Caki2 (cell line): ENCODE data around the gene PBX3. TPM values are rescaled to one million over a fixed set of nuclear protein-coding genes. Genes with fewer than 3 reads are reported as not detected.
A peak's percentile ranks its signal among the peaks of the same experiment; 100 is the strongest.
"Not testable (repeated sequence)": the region's sequence is repeated elsewhere in the genome, so short reads cannot be mapped to it uniquely, and the experiment has no call there.

Experiments
- DNase-seq: peaks from one replicate; pipeline ENCODE4 v3.0.0-alpha.2; 2015; ENCODE audit warnings: low read depth
- in situ Hi-C: cut with HindIII; loops from 2 replicates; pipeline ENCODE4 v1.10.0; 2016; ENCODE audit warnings: low sequenced_read_pairs, low pct_unique_long_range_greater_than_20kb, mixed read lengths
- total RNA-seq: library from RNA; depleted of rRNA; stranded (reverse); fragments of >200 nt; shearing (Covaris generic); gene quantifications from 2 replicates; pipeline ENCODE4 v1.2.3, GENCODE V29; 2014; ENCODE audit warnings: low replicate concordance

The PBX3 gene
- total RNA-seq, 1 experiment from 2014 or later, result 9.3 TPM

DNA sequence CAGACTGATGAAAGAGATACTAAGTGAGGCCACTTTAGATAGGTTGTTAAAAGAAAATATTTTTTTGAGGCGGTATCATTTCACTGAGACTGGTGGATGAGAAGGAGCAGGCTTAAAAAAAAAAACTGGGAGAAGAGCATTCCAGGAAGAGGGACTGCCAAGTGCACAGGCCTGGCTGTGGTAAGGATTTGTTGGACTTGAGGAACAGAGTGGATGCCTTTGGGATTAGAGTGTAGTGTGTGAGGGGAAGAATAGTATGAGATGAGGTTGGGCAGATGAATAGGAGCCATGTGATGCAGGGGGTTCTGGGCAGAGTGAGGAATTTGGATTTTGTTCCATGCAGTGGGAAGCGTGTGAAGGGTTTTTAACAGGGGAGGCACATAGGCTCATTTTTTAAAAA, 57.9 kb downstream of the PBX3 start:
- in situ Hi-C loops, result no loop called here
- DNase-seq, result no peak

DNA sequence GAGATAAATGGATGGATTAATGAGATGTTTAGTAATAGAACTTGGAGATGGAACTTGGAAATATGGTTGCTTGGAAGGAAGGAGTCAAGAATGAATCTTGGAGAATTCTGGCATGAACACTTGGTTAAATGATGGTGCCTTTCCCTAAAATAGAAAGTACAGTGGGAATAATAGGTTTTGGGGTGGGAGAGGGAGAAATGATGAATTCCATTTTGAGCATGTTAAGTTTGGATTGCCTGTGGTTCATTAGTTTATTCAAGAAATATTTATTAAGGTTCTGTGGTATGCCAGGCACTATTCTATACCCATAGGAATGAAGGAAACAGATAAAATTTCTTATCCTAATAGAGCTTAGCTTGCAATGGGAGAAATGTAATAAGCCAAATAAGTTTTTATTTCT, 58.4 kb downstream of the PBX3 start:
- no peak for DNase-seq
- in situ Hi-C loops, result no loop called here

DNA sequence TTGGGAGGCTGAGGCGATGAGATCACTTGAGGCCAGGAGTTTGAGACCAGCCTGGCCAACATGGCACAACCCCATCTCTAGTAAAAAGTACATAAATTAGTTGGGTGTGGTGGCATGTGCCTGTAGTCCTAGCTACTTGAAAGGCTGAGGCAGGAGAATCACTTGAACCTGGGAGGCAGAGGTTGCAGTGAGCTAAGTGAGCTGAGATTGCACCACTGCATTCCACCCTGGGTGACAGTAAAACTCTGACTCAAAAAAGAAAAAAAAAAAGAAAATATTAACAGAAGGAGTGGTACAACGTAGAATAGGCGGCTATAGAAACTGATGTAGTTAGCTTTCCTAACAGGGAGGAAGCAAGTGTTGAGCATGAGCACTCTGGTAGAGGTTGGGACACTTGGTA, 59.9 kb downstream of the PBX3 start:
- no peak for DNase-seq
- in situ Hi-C loops, result no loop called here

DNA sequence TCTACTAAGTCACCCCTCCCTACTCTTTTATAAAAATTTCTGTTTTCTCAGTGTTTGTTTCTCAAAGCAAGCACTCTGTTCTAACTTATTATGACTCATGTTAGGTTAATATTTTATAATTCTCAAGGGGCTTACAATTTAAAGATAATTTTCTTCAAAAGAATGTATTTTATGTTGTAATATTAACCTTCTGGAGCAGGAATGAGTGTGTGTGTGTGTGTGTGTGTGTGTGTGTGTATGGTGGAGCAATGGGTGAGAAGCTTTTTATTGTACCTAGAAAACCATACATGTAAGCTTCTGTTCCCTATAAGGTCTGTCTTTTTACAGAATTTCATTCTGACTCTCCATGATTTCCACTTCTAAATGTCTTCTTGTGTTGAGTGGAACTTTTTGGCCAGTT, 63.0 kb downstream of the PBX3 start:
- no peak for DNase-seq
- in situ Hi-C loops, result no loop called here

DNA sequence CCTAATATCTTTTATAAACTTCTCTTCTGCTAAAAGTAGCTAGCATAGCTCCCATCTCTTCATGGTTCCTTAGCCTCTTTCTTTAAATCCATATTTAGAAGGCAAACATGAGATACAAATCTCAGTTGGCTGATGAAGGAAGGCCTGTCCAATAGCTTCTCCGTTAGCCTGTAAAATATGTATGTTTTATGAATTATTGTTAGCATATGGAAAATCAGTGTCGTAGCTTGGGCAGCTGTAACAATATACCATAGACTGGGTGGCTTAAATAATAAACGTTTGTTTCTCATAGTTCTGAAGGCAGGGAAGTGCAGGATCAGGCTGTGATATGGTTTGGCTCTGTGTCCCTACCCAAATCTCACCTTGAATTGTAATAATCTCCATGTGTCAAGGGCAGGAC, 63.8 kb downstream of the PBX3 start:
- no peak for DNase-seq
- in situ Hi-C loops, result no loop called here

DNA sequence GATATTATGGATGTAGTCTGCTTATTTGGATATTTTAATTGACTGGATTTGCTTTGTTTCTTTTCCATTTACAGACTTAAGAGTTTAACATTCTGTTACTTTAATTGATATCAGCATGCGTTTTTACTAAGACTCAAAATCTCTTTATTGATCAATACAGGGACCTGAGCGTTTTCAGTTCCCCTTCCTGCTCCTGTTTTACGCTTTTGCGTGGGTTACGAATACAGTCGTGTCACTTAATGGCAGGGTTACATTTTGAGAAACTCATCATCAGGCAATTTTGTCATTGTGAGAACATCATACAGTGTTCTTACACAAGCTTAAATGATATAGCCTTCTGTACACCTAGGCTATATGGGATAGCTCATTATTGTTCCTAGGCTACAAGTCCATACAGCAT, 65.2 kb downstream of the PBX3 start:
- in situ Hi-C loops, result no loop called here
- DNase-seq, result no peak

DNA sequence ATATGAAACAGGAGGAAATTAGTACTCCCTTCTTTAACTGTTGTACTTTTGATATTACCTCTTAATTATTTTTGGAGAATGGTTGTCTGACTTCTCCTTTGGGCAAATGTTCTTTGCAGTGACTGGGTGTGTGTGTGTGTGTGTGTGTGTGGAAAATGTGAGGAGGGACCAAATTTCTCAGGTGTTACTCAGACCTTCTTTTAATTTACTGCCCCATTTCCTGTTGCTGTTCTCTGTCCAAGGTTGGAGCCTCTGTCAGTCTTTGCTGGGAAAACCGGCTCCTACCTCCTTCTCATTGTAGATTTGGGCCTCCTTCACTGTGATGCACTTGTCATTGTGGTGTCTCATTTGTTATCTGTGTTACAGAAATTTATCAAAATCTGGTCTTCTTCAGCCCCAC, 68.4 kb downstream of the PBX3 start:
- peak; percentile 12 for DNase-seq
- in situ Hi-C loops, result no loop called here

DNA sequence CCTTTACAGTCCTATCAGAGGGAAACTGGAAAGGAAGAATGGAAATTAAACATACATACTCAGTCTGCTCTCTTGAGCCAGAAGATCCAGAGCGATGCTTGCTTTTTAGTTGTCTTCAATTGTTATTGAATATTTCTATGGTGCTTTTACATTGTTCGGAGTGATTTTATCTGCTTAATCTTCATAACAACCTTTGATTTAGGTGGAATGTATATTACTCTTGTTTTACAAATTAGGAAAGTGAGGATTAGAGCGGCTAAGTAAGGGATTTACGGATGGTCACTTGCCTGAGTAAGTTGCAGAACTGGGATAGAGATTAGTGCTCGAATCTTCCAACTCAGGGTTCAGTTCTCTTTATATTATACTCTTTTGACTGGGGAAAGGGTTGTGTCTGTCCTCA, 69.1 kb downstream of the PBX3 start:
- no peak for DNase-seq
- in situ Hi-C loops, result no loop called here

DNA sequence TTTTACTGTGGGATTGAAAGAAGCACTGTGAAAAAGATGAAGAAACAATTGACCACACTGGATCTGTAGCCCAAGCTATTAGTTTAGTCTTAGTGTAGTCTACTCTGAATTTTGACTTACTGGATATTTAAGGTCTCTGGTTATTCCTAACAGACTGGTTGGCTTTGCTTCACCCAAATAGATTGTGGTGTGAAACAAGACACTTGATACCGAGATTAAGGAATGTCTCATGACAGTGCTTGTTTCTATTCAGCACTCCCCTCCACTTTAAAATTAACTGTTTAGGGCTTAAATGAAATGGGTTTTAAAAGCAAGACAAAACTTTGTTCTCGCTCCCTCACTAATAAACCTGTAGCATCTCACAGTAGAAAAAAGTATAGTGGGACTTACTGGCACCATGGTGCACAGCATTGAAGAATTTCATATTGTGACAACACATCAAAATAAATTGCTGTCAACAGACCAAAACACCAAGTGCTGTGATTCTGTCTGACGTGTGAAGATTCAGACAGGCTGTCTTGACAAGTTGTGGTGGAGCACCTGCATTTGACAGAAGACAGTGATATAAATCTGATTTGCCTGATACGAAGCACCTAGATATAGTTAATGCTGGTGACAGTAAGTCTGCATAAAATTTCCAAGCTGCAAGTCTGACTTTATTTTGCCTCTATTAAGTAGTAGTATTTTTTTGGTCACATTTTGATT, 73.1 kb downstream of the PBX3 start:
- in situ Hi-C loops, result no loop called here
- no peak for DNase-seq

DNA sequence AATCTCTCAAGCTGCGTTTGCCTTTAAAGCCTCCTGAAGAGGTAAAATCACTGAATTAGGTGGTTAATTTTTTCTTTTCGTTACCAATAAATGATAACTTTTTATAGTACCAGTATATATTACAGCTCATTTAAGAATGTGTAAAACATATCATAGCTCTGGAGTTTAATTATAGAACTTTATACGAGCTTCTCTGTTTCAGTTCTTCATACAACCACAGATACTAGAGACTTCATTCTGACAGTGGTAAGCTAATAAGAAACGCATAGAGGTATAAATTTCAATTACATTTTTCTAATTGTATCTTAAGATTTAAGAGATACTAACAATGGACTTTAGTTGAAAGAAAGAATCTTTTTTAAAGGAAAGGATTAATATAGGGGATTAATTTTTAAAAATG, 73.9 kb downstream of the PBX3 start:
- in situ Hi-C loops, result no loop called here
- no peak for DNase-seq

DNA sequence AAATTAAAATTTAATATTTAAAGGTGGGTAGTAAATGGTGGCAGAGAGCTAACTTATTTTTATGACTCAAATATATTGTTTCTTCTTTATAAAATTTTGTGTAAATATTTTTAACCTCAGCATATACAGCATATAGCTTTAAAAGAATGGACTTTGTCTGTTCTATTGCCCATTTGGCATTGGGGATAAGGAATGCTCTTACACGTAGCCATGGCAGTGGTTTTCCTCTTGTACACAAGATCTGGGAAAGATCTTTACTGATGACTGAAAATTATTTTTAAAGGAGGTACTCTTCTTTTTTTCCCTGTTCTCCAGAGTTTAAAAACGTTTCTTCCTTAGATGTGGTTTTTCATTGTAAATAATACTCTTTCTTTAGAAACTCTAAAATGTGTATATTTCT, 75.0 kb downstream of the PBX3 start:
- no peak for DNase-seq
- in situ Hi-C loops, result no loop called here

DNA sequence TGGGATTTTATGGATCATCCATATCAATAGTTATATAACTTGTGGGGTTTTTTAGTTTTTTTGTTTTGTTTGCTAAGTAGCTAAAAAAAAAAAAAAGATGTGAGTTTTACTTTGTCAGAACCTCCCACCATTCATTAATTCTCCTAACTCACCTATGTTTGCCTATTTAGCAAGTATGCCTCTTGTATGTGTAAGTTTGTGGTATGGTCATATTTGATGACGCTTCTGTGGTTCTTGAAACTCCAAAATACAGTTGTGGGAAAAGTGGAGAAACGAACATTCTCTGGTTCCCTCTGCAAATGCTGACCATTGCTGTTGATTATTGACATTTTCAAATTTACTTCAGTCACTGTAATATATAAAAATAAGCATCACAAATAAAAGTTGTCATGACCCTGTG, 75.7 kb downstream of the PBX3 start:
- in situ Hi-C loops, result no loop called here
- no peak for DNase-seq

GRCh38 chr9:125823874-125824406, 76.8 kb downstream of the PBX3 start:
- DNase-seq, in situ Hi-C loops: not testable (repeated sequence)

DNA sequence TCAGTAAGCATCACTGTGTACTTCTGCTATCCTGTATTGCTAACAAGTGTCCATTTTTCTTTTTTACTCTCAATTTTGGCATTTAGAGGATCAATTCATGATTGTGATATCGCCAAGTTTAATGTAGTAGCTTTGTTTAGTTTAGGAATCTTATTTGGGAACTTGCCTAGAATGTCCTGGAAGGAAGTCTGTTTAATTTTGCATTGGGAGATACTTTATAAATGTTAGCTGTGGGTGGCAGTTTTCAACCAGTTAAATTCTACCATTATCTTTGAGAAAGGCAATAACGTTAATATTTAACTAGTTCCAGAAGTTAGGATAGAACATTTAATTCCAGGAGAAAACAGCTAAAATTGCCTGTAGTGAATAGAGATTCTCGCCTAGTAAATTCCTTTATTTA, 78.6 kb downstream of the PBX3 start:
- no peak for DNase-seq
- in situ Hi-C loops, result no loop called here

- no peak for DNase-seq
- in situ Hi-C loops, result no loop called here
Observed at GRCh38 chr9:125826850-125827249, 79.7 kb downstream of the PBX3 start.

DNA sequence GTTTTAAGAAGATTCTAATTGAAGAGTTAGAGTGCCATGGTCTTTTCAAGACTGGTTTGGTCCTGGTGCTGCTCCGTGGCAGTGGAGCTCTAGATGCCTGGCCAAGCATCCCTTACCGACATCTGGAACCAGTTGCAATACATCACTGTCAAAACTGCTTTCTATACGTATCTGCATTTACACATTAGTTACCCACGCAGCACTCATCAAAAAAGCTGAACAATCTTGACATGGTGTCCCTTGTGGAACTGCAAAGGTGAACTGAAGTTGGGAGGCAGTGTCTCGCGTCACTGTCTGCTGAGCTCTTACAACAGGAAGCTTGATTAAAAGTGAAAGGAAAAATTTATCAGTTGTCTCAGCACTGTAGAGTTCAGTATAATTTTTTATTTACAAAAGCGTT, 82.6 kb downstream of the PBX3 start:
- in situ Hi-C loops, result no loop called here
- DNase-seq, result no peak

DNA sequence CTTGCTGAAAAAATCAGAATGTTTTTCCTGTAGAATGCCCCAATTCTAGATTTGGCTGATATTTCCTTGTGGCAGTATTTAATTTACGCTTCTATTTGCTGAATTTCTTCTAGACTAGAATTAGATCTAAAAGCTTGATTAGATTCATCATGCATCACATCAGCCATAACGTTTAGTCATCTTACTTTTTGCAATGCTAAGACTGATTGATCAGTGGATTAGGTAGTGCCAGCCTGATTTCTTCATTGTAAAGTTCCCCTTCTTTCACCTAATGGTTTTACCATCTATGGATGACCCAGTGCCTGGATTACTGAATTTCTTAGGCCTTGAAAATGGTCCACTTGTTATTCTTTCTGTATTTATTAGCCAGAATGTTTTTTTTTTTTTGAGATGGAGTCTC, 83.9 kb downstream of the PBX3 start:
- no peak for DNase-seq
- in situ Hi-C loops, result no loop called here

- in situ Hi-C loops, result no loop called here
- DNase-seq, result no peak
Observed at GRCh38 chr9:125831616-125832015, 84.4 kb downstream of the PBX3 start.

GRCh38 chr9:125835655-125836054, 88.5 kb downstream of the PBX3 start:
- DNase-seq, result no peak
- in situ Hi-C loops, result no loop called here

DNA sequence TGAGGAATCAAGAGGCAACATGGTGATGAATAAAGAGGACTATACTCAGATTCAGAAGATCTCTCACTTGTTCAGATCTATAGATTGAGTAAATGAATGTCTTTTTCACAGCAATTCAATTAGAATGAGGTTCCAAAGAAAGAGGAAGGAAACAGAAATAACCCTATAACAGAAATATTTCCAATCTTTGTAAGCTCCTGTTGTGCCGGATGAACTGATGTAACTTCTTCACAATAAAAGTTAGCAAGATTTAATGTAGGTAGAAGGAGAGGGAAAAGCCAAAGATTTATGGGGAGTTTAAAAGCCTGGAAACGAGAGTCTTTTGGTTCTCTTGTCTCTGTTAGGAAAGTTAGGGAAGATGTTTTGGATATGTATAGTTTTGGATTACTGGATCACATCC, 92.1 kb downstream of the PBX3 start:
- no peak for DNase-seq
- in situ Hi-C loops, result no loop called here
